ENCODE measurements around the gene RPS23.

Gene RPS23

DNA sequence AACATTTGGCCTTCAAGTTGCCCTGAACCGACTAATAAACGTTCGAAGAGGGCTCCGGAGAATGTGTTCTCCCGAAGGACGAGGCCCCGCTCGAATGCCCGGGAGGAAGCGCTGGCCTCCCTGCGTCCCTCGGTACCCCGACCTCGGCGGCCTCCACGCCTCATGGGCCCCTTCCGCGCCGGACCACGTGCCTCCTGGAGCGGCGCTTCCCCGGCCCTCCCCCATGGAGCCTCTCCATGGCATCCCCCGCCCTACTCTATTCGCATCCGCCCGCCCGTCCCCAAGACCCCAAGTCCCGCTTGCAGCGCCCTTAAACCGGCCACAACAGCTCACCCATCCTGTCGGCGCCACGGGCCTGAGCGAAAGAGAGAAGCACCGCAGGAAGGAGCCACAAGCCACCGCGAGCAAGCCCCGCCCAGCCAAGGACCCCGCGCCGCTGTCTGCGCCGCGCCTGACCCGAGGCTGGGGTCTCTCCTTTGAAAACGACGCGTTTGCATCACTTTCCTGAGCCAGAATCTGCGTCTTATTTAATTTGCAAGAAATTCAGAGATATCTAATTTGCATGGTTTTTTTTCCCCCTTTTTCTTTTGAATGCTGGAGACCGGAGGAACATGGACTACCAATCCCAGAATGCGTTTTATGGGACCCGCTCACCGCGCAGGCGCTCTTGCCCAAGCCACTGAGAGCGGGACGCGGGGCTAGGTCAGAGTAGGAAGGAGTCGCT is at the start of gene RPS23:
RPS23 (minus strand) TSS at position 368 of the 724 bp plus-strand sequence; CDS start at position 337, 31 bp downstream.
- DNase-seq (ENCODE audit: low read depth): peak; percentile 71

DNA sequence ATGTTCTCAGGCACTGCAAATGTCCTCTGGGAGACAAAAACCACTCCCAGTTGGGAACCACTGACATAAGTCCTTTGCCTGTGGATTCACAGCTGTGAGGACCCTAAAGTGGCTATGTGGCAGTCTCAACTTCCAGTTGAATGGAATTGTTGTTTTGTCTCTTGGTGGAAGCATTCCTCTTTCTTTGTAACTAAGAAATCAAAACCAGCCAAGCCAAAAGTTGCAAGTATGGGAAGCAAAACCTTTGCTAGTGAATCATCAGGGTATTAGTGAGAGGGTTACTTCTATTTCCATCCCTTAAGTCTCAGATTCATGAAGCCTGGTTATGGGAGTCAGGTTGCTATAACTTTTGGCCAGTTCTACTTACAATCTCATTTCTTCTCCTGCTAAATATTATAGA is 49.8 kb upstream of the RPS23 start:
- no peak for DNase-seq (ENCODE audit: low read depth)

DNA sequence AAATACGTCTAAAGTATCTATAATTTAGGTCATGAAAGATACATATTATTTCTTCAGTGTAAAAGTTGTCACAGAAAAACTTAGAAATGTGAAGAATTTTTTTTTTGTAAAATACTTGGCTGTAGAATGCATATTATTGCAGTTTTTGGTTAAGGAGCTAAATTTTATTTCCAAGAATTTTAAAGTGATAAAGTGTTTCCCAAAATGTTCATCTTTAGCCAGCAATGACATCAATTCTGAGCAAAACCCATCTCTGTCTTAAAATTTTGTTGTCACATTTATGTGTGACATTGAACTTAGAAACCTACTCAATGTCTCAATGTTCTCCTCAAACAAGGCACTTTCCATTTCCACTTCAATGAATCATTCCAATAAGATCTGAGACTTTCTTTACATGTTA is 47.8 kb upstream of the RPS23 start:
- no peak for DNase-seq (ENCODE audit: low read depth)

DNA sequence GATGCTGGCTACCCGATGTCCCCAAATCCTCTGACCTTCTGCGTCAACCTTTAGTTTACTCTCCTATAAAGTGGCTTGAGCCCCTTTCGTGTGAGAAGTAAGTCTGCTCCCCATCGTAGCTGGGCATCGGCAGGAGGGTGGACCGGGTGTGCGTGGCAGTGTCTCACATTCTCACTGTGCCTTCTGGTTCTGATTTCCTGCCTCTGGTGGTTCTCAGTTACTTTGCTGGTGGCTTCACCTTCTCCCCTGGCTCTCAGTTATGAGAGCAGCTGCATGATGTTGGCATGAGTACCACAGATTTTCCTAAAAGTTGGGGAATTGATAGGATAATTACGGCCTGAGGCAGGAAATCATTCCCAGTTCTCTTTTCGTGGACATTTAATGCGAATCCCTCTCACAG is 47.0 kb upstream of the RPS23 start:
- DNase-seq (ENCODE audit: low read depth): no peak

DNA sequence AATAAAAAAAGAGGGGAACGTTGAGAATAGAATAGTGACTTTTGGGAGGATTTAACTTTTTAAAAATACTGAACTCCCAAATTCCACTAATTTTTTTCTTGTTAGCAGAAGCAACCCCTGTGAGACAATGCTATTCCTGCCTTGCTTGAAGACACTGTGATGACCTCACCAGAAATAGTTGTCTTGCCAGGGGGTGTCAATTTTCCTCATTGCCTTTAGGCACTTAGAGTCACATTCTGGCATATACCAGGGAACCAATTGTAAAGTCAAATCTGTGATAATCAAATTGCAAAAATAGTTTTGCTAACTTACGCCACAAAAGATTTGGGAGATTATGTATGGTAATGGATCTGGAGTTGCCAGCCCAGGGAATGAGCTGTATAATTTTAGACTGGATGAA is 42.8 kb upstream of the RPS23 start:
- DNase-seq (ENCODE audit: low read depth): no peak

DNA sequence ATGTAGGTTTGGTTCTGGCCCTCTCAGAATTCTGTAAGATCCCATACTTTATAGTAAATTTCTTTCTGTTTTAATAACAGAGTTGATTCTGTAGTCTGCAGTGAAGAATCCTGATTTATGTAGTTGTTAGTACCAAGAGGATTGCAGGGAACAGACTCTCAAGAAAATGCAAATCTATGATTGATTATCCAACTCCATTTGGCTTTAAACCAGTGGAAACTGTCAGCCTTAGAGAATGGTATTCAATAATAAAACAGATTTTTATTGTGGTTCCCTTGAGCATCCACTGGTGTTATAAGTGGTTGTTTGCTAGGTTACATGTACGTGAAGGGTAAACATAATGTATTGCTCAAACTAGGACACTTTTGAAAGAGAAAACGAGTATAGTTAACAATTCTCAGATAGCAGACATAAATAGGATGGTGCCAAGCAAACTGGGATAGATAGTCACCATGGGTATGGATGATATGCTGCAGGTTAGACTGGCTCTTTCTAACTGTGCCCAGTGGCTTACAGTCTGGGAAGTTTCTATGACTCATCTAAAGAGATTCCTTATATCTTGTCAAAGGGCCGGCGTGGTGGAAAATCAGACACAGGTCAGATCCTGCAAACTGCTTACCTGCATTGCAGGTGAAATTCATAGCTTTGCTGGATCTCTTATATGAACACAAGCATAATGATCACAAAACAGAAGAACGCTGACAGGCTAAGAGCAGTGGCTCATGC is 41.7 kb upstream of the RPS23 start:
- no peak for DNase-seq (ENCODE audit: low read depth)

DNA sequence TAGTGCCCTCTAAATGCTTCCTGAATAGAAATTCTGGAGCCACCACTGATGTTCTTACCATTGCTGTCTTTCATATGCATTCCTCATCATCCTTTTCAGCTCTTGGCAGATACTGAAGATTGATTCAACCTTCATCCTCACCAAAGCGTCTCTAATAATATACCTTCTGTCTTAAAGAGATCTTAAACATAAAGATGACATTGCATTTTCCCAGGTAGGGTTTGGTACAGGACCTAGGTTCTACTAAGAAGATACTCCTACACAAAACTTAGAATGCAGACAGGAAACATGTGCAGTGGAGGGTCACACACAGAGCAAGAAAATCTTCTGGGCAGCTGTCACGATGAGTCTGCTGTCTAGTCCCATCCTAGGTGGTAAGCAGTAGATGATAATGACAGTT is 41.0 kb upstream of the RPS23 start:
- DNase-seq (ENCODE audit: low read depth): no peak

DNA sequence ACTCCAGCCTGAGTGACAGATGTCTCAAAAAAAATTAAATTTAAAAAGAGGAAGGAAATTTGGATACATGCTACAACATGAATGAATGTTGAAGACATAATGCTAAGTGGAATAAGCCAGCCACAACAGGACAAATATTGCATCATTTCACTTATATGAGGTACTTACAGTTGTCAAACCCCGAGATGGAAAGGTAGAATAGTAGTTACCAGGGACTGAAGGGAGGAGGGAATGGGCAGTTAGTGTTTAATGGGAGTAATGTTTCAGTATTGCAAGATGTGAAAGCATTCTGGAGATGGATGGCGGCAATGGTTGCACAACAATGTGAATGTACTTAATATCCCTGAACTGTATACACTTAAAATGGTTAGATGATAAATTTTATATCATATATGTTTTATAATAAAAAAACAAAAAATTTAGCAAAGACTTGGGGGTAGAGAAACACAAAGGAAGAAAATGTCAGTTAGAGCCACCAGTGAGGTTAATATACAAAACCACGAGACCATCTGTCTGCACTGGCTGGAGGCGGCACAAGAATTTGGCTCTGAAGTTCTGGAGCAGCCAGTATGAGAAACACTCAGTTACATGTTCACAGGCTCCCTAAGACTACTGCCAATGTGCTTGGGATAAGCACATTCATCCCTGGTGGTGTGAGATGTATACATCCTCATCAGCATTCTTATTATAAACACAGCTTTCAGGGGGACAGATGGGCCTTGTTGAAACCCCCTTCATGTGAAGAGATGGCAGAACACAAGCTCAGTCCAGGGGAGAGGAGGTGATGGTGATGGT is 37.0 kb upstream of the RPS23 start:
- DNase-seq (ENCODE audit: low read depth): no peak

DNA sequence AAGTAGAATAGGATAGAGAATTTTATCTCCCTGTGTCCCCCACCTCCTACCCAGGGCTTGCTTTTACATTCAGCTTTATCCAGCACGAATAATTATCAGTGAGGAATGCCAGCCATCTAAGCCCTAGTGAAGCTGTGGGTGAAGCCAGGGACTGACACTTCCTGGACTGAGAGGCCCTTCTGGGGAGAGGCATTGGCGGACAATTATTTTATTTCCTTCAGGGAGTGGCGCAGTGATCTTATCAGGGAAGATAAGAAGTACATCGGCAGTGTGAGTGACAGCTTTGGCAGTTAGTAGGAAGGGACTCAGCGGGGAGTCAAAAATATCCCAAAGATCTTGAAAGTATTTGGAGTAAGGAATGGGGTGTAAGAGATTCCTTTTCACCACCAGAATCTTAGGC is 34.9 kb upstream of the RPS23 start:
- no peak for DNase-seq (ENCODE audit: low read depth)

DNA sequence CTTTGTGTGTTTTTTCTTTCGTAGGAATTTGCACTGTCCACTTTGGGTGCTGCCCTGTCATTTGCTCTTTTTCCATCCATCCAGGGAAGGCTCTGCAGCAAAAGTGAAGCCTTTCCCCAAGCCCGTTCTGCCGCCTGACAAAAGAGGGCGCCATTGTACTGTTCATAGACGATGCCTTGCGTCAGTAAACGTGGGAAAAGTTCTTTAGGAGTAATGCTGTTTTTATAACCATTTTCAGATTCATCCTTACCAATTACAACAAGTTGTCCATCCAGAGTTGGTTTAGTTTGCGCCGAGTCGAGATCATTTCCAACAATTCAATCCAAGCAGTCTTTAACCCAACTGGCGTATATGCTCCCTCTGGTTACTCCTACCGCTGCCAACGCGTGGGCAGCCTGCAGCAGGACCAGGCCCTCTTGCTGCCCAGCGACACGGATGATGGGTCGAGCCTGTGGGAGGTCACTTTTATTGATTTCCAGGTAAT is 34.3 kb upstream of the RPS23 start:
- DNase-seq (ENCODE audit: low read depth): no peak

DNA sequence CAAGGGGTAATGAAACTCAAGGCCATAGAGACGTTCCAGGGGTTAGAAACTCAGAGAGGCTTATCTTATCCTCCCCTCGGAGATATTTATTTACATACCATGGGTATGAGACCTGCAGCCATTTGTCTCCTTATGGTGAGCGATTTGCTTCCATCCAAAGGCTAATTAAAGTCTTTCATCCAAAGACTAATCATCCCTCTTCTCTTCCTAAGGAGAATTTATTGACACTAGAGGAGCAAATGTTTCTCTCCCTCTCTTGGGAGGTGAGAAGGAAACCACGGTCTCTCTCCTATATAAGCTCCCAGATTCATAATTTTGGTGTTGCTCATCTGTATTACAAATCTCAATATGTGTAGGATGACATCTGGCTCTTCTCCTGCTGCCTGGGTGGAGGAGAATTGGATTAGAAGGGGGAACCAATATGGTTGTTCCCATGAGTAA is 31.0 kb upstream of the RPS23 start:
- DNase-seq (ENCODE audit: low read depth): no peak

DNA sequence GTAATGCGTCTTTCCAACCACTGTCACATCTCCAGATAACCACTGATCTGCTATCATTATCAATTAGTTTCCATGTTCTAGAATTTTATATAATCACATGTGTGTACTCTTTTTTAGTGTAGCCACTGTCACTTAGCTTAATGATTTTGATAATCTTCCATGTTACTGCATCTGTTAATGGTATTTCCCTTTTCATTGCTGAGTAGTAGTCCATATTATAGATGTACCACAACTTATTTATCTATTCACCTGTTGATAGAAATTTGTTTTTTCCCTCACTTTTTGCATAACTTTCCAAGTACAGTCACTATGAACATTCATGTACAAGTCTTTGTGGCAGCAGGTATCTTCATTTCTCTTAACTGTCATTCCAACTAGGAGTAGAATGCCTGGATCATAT is 30.3 kb upstream of the RPS23 start:
- no peak for DNase-seq (ENCODE audit: low read depth)

DNA sequence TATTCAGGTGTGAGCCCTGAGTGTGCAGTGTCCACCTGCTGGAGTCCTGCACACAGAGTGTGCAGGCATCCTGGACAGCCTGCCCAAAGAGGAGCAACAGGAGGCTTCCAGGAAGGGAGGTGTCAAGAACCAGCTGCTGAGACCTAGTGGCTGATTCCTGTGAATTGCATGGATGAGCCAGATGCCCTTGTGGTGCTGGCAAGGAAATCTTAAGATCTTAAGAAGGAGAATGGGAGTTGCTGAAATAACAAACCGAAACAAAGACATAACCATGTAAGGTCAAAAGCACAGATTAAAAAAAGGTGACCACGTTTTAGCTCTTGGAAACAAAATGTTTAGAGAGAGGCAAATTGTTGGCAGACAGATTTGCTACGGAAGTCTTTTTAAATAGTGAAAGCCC is 29.3 kb upstream of the RPS23 start:
- no peak for DNase-seq (ENCODE audit: low read depth)

DNA sequence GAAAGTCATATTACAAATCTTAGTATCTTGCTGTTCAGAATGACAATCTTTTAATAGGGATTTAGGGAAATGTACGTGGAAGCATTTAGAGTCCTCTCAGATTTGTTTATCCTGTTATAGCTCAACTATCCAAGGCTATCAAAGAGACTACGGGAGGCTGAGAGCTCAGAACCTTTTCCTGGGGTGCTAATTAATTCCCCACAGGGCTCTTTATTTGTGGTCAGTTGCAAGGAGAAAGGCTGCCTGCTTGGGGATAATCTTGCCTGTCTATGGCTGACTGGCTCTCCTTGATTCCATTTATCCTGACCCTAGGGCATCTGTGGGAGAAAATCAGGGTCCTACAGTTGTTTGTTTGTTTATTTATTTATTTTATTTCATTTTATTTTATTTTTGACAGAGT is 28.0 kb upstream of the RPS23 start:
- DNase-seq (ENCODE audit: low read depth): no peak

DNA sequence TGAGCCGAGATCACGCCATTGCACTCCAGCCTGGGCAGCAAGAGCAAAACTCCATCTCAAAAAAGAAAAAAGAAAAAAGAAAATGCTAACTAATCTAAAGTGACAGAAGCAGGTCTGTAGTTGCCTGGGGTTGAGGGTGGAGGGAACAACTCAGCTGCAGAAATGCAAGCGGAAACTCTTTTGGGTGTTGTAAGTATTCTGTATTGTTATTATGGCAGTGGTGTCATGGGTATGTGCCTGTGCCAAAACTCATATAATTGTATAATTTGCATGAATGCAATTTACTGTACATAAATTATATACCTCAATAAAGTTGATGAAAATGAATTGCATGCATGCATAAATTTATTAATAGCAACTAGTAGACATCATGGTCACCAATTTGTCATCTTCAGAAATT is 23.0 kb upstream of the RPS23 start:
- no peak for DNase-seq (ENCODE audit: low read depth)

DNA sequence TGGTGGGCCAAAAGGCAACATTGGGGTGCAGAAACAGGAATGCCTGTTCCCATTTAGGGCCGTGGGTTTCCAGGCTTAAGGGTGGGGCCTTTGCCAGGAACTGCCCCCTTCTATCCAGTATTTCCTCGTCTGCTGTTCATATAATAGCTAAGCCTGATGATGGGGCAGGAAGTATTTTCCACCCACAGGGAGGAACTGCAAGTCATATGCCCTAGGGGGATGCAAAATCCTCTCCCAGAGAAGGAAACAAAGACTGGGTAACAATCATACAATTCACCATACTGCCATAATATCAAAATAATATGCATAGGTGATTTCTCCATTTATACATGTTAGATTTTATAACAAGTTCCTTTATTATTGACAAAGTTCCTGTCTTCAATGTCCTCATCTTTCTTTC is 20.5 kb upstream of the RPS23 start:
- DNase-seq (ENCODE audit: low read depth): no peak

DNA sequence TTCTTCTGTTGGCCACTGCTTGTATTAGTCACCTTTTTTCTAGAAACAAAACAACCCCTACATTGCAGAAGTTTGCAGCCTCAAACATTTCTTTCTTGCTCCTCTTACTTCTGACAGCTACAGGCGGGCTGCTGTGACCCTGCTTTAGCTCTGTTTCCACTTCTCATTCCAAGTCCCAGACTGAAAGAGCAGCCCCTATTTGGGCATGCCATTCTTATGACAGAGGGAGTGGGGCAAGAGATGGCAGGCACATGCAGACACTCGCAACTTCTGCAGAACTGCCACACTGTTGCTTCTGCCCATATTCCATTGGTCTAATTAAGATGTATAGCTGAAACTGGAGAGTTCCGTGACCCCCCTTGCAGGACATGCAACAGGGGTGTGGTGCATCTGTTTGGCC is 19.6 kb upstream of the RPS23 start:
- no peak for DNase-seq (ENCODE audit: low read depth)

DNA sequence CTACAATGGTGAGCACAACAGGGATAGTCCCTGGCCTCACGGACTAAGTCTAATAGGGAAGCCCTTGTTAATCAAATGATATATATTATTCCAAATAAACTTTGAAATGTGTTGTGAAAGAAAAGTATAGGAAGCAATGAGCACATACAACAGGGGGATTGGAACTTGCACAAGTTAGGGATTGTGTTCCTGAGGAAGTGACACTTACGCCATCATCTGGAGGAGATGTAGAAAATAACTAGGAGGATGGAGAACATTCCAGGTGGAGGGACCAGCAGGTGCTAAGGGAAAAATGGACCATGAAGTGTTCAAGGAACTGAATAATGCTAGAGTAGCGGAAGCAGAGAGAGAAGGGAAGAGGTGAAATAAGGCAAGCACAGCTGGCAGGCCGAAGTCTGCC is 18.8 kb upstream of the RPS23 start:
- DNase-seq (ENCODE audit: low read depth): no peak

DNA sequence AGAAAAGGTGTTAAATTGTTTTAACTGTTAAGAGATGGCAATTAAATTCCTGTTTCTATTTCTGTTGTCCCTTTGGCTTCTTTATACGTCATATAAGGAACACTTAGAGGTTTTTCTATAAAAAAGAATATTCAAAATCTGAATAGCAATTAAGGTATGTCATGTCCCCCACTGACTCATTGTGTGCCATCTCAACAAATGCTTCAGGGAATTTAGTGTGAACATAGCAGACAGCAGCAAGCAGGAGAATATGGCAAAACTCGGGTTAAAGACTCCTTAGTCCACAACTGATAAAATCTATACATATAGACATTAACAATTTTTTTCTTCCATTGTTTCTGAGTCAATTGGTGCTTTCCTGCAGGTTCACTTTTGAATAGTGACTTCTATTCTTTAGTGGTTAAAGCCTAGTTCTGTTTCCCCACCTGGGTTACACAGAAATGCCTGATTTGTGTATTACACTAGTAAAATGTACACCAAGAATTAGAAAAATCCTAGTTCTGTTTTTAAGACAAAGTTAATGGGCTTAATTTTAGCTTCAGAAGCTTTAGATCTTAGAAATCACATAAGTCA is 17.9 kb upstream of the RPS23 start:
- no peak for DNase-seq (ENCODE audit: low read depth)

DNA sequence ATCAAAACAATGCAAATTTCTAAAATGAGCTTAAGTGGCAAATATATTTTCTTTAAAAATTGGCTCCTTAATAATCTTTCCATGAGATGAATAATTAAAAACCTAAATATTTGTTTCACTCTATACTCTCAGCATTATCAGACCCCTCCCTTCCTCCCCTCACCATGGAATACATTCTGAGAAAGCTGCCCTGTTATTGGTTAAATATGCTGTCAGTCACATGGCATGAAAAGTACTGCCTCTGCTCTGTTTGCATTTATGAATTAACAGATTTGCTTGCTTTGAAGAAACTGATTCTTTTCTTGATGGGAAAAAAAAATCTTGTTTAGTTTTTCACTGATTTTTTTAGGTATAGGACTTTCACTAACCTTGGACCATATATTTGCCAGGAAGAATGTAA is 17.0 kb upstream of the RPS23 start:
- no peak for DNase-seq (ENCODE audit: low read depth)

DNA sequence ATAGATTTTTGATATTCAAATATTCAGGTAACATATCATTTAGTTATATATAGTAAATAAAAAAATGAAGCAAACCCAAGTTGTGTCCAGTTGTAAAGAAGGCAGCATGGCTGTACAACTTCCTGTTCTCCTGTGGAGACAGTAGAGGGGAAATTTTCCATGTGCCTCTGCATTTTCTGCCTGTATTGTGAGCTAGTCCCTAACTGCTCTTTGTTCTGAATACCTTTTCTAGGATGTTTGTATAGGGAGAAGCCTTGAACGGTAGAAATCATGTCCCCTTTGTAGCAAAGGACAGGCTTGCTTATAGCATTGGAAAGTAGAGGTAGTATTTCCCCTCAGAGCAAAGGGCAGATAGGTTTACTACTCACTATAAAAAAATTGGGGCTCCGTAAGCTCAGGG is 13.3 kb upstream of the RPS23 start:
- DNase-seq (ENCODE audit: low read depth): no peak

DNA sequence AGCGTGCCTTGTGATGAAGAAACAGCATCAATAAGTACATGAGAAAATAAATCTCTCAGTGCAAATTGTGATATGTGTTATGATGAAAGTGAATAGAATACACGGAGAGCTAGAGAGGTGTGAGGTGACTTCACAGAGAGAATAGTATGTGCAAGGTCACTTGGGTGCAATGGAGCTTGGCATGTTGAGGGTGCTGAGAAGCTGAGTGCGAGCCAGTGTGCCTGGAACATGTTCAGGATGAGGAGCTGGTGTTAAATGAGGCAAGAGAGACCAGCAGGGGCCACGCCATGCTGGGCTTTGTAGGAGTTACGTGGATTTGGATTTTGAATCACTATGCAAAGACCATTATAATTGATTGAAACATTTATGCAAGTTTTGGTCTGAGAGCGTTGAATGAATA is 12.8 kb upstream of the RPS23 start:
- no peak for DNase-seq (ENCODE audit: low read depth)

DNA sequence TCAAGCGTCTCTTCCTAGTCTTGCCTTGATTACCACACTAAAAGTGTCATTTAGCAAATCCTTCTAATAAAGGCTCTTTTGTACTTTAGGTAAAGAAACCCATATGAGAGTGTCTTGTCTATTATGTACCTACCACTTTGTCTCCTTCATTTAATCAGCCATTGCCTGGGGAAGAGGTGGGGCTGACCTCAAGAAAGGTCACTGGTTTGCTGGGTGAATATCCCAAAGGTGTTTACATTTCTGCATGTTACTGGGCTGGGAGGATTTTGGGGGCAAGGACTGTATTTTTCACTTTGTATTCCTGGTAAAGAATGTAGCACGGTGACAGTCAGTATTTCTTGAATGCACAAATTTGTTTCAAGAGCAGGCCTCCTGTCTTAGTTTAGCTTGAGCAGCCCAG is 11.9 kb upstream of the RPS23 start:
- DNase-seq (ENCODE audit: low read depth): no peak

Data from T-helper 22 cell (primary cell).